ENCODE results near the gene FCRLB. TPM values are rescaled to one million over a fixed set of nuclear protein-coding genes. Genes with fewer than 3 reads are reported as not detected.

The FCRLB gene
- total and polyA plus RNA-seq, 2 of the 13 experiments (the other 11 are each of a cell fraction or from before 2014, with no cell fraction given): 0.08 to 0.11 TPM

DNA sequence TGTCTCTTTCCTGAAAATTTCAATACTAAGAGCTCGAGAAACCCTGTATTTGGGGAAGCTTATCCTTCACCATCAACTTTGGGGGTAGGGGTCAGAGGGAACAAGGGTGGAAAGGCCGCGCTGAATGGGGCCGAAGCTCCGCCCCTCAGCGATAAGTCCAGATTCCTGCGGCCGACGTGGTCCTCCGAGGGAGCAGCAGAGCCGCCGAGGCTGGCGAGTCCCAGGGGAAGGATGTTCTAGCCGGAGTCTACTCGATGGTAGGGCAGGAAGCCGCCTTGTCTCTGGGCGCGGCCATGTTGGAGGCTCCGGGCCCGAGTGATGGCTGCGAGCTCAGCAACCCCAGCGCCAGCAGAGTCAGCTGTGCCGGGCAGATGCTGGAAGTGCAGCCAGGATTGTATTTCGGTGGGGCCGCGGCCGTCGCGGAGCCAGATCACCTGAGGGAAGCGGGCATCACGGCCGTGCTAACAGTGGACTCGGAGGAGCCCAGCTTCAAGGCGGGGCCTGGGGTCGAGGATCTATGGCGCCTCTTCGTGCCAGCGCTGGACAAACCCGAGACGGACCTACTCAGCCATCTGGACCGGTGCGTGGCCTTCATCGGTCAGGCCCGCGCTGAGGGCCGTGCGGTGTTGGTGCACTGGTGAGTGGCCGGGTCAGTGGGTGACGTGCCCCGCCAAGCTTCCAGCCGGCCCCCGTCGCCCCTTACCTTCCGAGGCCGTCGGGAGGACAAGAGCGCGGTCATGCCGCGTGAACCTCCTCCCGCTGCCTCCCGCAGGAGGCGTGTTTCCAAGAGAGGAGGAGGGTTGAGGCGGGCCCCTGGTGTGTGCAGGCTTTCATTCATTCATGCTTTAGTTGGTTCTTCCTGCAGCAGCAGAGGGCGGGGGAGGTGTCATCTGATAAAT, 28.4 kb downstream of the FCRLB start, which contains the start of gene DUSP12 (continued):
- TF ChIP-seq ZNF709 (CRISPR knock-in tag; IDR thresholded peaks at IDR 0.05) (peak; percentile 97), POLR2AphosphoS5 (IDR thresholded peaks at IDR 0.05; ENCODE audit: low read depth, low read length) (peak; percentile 72), ZKSCAN5 (CRISPR knock-in tag; IDR thresholded peaks at IDR 0.05) (0 out of 2 replicates have a peak, but pooled peaks have one; percentile 14), ZNF280B (CRISPR knock-in tag; IDR thresholded peaks at IDR 0.05; ENCODE audit: borderline replicate concordance) (peak; percentile 87), HINFP (CRISPR knock-in tag; IDR thresholded peaks at IDR 0.05; ENCODE audit: low read depth) (peak; percentile 78), ATF7 (IDR thresholded peaks at IDR 0.05) (no peak), ATF7 (CRISPR knock-in tag; IDR thresholded peaks at IDR 0.05) (peak; percentile 66; the same call in 1 of the 2 replicates), MATR3 (CRISPR knock-in tag; IDR thresholded peaks at IDR 0.05) (no peak), ZNF570 (CRISPR knock-in tag; IDR thresholded peaks at IDR 0.05; ENCODE audit: borderline replicate concordance) (no peak), ZNF598 (CRISPR knock-in tag; IDR thresholded peaks at IDR 0.05; ENCODE audit: borderline replicate concordance) (peak; percentile 91; the same call in 1 of the 2 replicates), SRSF1 (optimal IDR thresholded peaks at IDR 0.05; ENCODE audit: low read depth, low read length) (peak; percentile 58), RNF2 (conservative IDR thresholded peaks at IDR 0.05; ENCODE audit: low read depth) (peak; percentile 69; the same call in 1 of the 2 replicates), KDM5B (CRISPR knock-in tag; IDR thresholded peaks at IDR 0.05; ENCODE audit: borderline replicate concordance) (peak; percentile 87; the same call in 1 of the 2 replicates), SMAD1 (CRISPR knock-in tag; IDR thresholded peaks at IDR 0.05; ENCODE audit: borderline replicate concordance, low read depth) (peak; percentile 88; the same call in 1 of the 2 replicates), RXRA (CRISPR knock-in tag; IDR thresholded peaks at IDR 0.05) (peak; percentile 73), ZFP37 (CRISPR knock-in tag; IDR thresholded peaks at IDR 0.05; ENCODE audit: borderline replicate concordance) (no peak), TIGD3 (CRISPR knock-in tag; IDR thresholded peaks at IDR 0.05; ENCODE audit: borderline replicate concordance) (peak; percentile 90; the same call in 1 of the 2 replicates), ZNF784 (CRISPR knock-in tag; IDR thresholded peaks at IDR 0.05; ENCODE audit: borderline replicate concordance) (peak; percentile 36; the same call in 1 of the 2 replicates)
- TF ChIP-seq, protein P1, sequence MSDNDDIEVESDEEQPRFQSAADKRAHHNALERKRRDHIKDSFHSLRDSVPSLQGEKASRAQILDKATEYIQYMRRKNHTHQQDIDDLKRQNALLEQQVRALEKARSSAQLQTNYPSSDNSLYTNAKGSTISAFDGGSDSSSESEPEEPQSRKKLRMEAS (IDR thresholded peaks at IDR 0.05): peak; percentile 73
- TF ChIP-seq, protein P2, sequence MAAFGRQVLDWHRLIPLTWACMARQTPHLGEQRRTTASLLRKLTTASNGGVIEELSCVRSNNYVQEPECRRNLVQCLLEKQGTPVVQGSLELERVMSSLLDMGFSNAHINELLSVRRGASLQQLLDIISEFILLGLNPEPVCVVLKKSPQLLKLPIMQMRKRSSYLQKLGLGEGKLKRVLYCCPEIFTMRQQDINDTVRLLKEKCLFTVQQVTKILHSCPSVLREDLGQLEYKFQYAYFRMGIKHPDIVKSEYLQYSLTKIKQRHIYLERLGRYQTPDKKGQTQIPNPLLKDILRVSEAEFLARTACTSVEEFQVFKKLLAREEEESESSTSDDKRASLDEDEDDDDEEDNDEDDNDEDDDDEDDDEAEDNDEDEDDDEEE (CRISPR knock-in tag; IDR thresholded peaks at IDR 0.05): 0 out of 2 replicates have a peak, but pooled peaks have one; percentile 87
- TF ChIP-seq, protein P3, sequence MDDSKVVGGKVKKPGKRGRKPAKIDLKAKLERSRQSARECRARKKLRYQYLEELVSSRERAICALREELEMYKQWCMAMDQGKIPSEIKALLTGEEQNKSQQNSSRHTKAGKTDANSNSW (CRISPR knock-in tag; IDR thresholded peaks at IDR 0.05; ENCODE audit: borderline replicate concordance): no peak; the same call in 1 of the 2 replicates

Data from HepG2 (cell line).